Thoracic aorta (tissue), 2 donors: ENCODE data around the gene GARS1. TPM values are rescaled to one million over a fixed set of nuclear protein-coding genes. Genes with fewer than 3 reads are reported as not detected.

Experiments
- ATAC-seq: fragments of 150-250 bp; one replicate; pipeline ENCODE4 v1.8.0; 2017; ENCODE audit warnings: low read depth; ENCODE audit not compliant: insufficient number of reproducible peaks, low FRiP score
- DNase-seq: peaks from one replicate; pipeline ENCODE4 v3.0.0-alpha.2; 2020; ENCODE audit warnings: low spot score
- H3K27ac ChIP-seq, 2 donors: fragments of 200-600 bp; sonication (generic); 1 replicate in 1 of 2; 2 replicates in 1 of 2; pipeline ENCODE4 v1.5.1; 2016; ENCODE audit warnings: mild to moderate bottlenecking in 2 of 2, moderate library complexity in 2 of 2
- H3K27me3 ChIP-seq: fragments of 200-600 bp; sonication (generic); replicated peaks from 2 replicates; pipeline ENCODE4 v1.6.0; 2016; ENCODE audit warnings: mild to moderate bottlenecking; ENCODE audit not compliant: insufficient read depth
- H3K36me3 ChIP-seq: fragments of 200-600 bp; sonication (generic); one replicate; pipeline ENCODE4 v1.5.1; 2016
- H3K4me1 ChIP-seq, 2 donors: fragments of 200-600 bp; sonication (generic); 1 replicate in 1 of 2; 2 replicates in 1 of 2; pipeline versions ENCODE4 v1.5.1 to v1.6.0; 2016; ENCODE audit warnings: low read depth in 2 of 2, mild to moderate bottlenecking in 1 of 2; ENCODE audit not compliant: control insufficient read depth in 1 of 2
- H3K4me3 ChIP-seq: fragments of 200-600 bp; sonication (generic); 2 replicates; pipeline ENCODE4 v1.5.1; 2016; ENCODE audit warnings: mild to moderate bottlenecking
- H3K9me3 ChIP-seq: fragments of 200-600 bp; sonication (generic); 2 replicates; pipeline ENCODE4 v1.5.1; 2016
- CTCF ChIP-seq: fragments of 200-600 bp; sonication (generic); IDR thresholded peaks from one replicate; pipeline ENCODE4 v1.5.1; 2019; ENCODE audit warnings: antibody characterized with exemption
- total RNA-seq, 2 donors: library from RNA; depleted of rRNA; stranded (reverse); fragments of >200 nt; gene quantifications; one replicate each; pipeline versions ENCODE4 v1.1.0 to v1.2.3, GENCODE V29; 2016

The GARS1 gene
- total RNA-seq, 2 donors from 2014 or later: 76.5 to 81.6 TPM

DNA sequence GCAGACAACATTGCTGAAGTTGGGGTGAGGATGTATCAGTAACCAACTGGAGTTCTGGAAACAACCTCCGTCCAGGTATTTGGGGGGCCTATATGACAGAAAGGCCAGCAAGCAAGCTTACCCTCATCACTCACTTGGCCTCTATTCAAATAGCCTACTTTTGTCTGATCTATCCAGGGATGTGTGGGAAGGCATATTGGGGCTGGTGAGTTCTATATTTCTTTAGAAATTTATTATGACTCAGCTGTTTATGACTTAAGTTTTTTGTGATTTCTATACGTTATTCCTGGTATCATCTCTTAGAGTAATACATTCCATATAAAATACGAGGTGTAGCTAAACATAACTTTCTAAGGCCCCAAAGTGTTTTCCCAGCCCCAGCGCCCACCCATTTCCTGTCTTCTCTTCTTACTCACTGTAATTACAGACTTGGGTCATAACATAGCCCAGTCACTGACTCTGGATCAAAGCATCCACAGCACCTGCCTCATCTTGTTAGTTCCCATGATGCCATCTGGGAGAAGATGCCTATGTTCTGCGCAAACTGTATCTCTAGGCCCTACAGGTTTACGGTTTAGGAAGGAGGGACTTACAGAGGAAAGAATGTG, 18.1 kb downstream of the GARS1 start:
- DNase-seq: no peak
- Histone ChIP-seq H3K4me3 (no peak overlapping the region), H3K36me3 (peaks cover 38% of the 10 kb centered on the region), H3K9me3 (no peaks in the 10 kb centered on the region), H3K27me3 (no peaks in the 10 kb centered on the region), H3K27ac (no peak overlapping the region), H3K4me1 (no peaks in the 10 kb centered on the region)
- no peak for ATAC-seq
- no peak for TF ChIP-seq CTCF

DNA sequence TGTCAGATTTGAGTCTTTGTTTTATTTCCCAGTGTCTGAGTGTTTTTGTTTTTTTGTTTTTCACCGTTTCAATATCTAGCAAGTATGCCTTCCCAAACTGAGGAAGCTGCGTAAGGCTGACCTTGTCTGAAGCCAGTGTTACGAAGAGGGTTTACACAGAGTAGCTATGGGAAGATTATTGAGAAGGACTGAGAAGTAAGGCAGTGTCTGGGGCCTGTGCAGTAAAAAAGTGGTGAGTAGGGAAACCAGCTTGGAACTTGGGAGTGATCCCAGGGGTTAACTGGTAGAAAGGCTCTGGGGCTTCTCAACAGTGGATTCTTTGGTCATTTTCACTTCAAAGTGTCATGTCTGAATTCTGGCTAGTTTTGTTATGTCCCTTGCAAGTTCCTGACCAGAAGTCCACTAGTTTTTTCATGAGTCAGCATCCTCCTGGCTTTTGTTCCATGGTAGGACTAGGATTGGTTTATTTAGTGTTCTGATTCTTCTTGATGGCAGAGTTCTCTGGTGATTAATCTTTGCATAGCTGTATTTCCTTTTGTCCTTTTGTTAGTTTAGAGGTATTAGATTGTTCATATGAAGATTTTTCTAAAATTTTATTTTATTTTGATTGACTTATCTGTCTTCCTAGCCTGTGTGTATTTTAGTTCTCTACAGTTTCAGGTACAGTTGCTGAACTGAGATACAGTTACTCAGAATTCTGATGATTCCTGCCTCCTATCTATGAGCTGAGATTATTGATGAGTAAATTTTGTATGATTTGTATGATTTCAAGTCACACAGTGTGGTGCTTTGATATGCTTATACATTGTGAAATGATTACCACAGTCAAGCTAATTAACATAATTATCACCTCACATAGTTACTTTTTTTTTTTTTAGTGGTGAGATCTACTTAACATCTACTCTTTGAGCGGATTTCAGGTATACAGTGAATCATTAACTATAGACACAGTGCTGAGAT, 19.0 kb downstream of the GARS1 start:
- Histone ChIP-seq H3K27ac (no peak overlapping the region), H3K36me3 (peaks cover 38% of the 10 kb centered on the region), H3K4me3 (no peak overlapping the region), H3K9me3 (no peaks in the 10 kb centered on the region), H3K27me3 (no peaks in the 10 kb centered on the region), H3K4me1 (no peaks in the 10 kb centered on the region)
- ATAC-seq (no peak), DNase-seq (no peak)
- TF ChIP-seq CTCF: no peak

GRCh38 chr7:30616318-30616717, 21.6 kb downstream of the GARS1 start:
- TF ChIP-seq CTCF: no peak
- Histone ChIP-seq H3K4me1 (no peaks in the 10 kb centered on the region), H3K9me3 (no peaks in the 10 kb centered on the region), H3K27me3 (no peaks in the 10 kb centered on the region), H3K4me3 (no peak overlapping the region), H3K36me3 (peaks cover 26% of the 10 kb centered on the region), H3K27ac (no peak overlapping the region)
- DNase-seq: no peak
- ATAC-seq: no peak

DNA sequence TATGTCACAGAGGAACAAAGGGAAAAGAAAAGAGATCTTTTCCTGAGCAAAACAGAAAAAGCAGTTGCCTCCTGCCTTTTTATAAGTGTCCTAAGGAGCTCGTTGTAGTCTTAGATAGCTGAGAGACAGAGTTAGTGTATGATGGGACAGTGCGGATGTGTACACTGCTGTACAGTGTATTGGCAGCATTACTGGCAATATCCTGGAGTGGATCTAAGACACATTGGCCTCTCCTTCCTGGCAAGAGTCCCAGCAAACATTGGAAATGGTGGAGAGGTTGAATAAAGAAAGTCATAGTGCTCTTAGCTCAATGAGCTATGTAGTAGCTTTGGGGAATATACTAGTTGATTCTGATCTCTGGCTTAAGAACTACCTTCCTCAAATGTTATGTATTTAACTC, 22.7 kb downstream of the GARS1 start:
- Histone ChIP-seq H3K27ac (no peak overlapping the region), H3K36me3 (peaks cover 26% of the 10 kb centered on the region), H3K4me3 (no peak overlapping the region), H3K27me3 (no peaks in the 10 kb centered on the region), H3K9me3 (no peaks in the 10 kb centered on the region), H3K4me1 (no peaks in the 10 kb centered on the region)
- TF ChIP-seq CTCF: no peak
- ATAC-seq: no peak
- no peak for DNase-seq

DNA sequence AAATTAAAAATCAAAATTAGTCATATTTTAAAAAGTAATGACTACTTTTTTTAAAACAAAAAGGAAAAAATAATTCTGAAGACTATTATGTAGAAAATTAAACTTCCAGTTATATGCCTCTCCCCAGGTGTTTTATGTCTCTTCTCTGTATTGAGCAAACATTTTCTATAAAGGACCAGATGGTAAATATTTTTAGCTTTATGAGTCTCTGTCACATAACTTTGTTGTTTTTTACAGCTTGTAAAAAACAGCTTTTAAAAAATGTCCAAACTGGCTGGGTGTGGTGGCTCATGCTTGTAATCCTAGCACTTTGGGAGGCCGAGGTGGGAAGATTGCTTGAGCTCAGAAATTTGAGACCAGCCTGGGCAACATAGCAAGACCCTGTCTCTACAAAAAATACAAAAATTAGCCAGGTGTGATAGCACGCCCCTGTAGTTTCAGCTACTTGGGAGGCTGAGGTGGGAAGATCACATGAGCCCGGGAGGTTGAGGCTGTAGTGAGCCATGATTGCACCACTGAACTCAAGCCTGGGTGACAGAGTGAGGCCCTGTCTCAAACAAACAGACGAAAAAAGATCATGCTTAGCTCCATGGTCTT, 23.5 kb downstream of the GARS1 start:
- ATAC-seq: no peak
- Histone ChIP-seq H3K4me1 (no peaks in the 10 kb centered on the region), H3K9me3 (no peaks in the 10 kb centered on the region), H3K36me3 (peaks cover 30% of the 10 kb centered on the region), H3K27me3 (no peaks in the 10 kb centered on the region), H3K27ac (no peak overlapping the region), H3K4me3 (no peak overlapping the region)
- DNase-seq: no peak
- no peak for TF ChIP-seq CTCF
